ENCODE data around the gene CDV3. TPM values are rescaled to one million over a fixed set of nuclear protein-coding genes. Genes with fewer than 3 reads are reported as not detected.

The CDV3 gene
- total RNA-seq, 6 experiments from 2014 or later: 61.3 to 104 (median 81.3) TPM

- H3K4me1 ChIP-seq: peaks cover 0 to 8% (median 2%) of the 10 kb centered on the region in 4 donors
- DNase-seq (no peak), ATAC-seq (no peak)
- H3K27ac ChIP-seq: no peak overlapping the region
- H3K9me3 ChIP-seq: no peaks in the 10 kb centered on the region
- intact Hi-C loops (cut with DNase I): no loop called here
- WGBS (ENCODE audit: insufficient coverage, low coverage, low lambda C conversion rate, missing lambda C conversion rate): 87% methylated on average over 2 of the region's 2 CpGs
- H3K4me3 ChIP-seq: no peak overlapping the region
- peaks cover 0 to 10% (median 0%) of the 10 kb centered on the region in 4 donors for H3K36me3 ChIP-seq
- TF ChIP-seq POLR2A (IDR thresholded peaks at IDR 0.05) (no peak), CTCF (IDR thresholded peaks at IDR 0.05) (no peak)
- H3K27me3 ChIP-seq: no peaks in the 10 kb centered on the region
Observed at GRCh38 chr3:133593243-133593642, 19.8 kb downstream of the CDV3 start.

GRCh38 chr3:133595341-133595740 lies 21.9 kb downstream of the CDV3 start:
- Histone ChIP-seq H3K4me3 (no peak overlapping the region), H3K27me3 (no peaks in the 10 kb centered on the region), H3K4me1 (no peaks in the 10 kb centered on the region), H3K9me3 (no peaks in the 10 kb centered on the region), H3K36me3 (no peaks in the 10 kb centered on the region), H3K27ac (no peak overlapping the region)
- intact Hi-C loops (cut with DNase I): no loop called here
- no peak for ATAC-seq
- TF ChIP-seq CTCF (IDR thresholded peaks at IDR 0.05) (no peak), POLR2A (IDR thresholded peaks at IDR 0.05) (no peak)
- DNase-seq: no peak
- WGBS (ENCODE audit: insufficient coverage, low coverage, low lambda C conversion rate, missing lambda C conversion rate): 86% methylated on average over 1 of the region's 1 CpG

- no peaks in the 10 kb centered on the region for H3K4me1 ChIP-seq
- TF ChIP-seq CTCF (IDR thresholded peaks at IDR 0.05) (no peak), POLR2A (IDR thresholded peaks at IDR 0.05) (no peak)
- intact Hi-C loops (cut with DNase I): no loop called here
- H3K27me3 ChIP-seq: no peaks in the 10 kb centered on the region
- H3K27ac ChIP-seq: no peak overlapping the region
- ATAC-seq (no peak), DNase-seq (no peak)
- H3K36me3 ChIP-seq: no peaks in the 10 kb centered on the region
- H3K9me3 ChIP-seq: no peaks in the 10 kb centered on the region
- 98% methylated on average over 3 of the region's 3 CpGs for WGBS (ENCODE audit: insufficient coverage, low coverage, low lambda C conversion rate, missing lambda C conversion rate)
- H3K4me3 ChIP-seq: no peak overlapping the region
Observed at GRCh38 chr3:133598405-133598804, 24.9 kb downstream of the CDV3 start.

- H3K9me3 ChIP-seq: no peaks in the 10 kb centered on the region
- H3K27ac ChIP-seq: no peak overlapping the region
- 87% methylated on average over 2 of the region's 2 CpGs for WGBS (ENCODE audit: insufficient coverage, low coverage, low lambda C conversion rate, missing lambda C conversion rate)
- DNase-seq: no peak
- intact Hi-C loops (cut with DNase I): no loop called here
- H3K4me1 ChIP-seq: no peaks in the 10 kb centered on the region
- H3K36me3 ChIP-seq: no peaks in the 10 kb centered on the region
- ATAC-seq: no peak
- no peak overlapping the region for H3K4me3 ChIP-seq
- no peak for TF ChIP-seq POLR2A (IDR thresholded peaks at IDR 0.05)
- TF ChIP-seq CTCF (IDR thresholded peaks at IDR 0.05): no peak
- no peaks in the 10 kb centered on the region for H3K27me3 ChIP-seq
Observed at GRCh38 chr3:133599280-133599679, 25.8 kb downstream of the CDV3 start.

- Histone ChIP-seq H3K4me3 (no peak overlapping the region), H3K27ac (no peak overlapping the region), H3K9me3 (no peaks in the 10 kb centered on the region), H3K4me1 (no peaks in the 10 kb centered on the region), H3K36me3 (no peaks in the 10 kb centered on the region), H3K27me3 (no peaks in the 10 kb centered on the region)
- DNase-seq (no peak), ATAC-seq (no peak)
- intact Hi-C loops (cut with DNase I): no loop called here
- TF ChIP-seq POLR2A (IDR thresholded peaks at IDR 0.05) (no peak), CTCF (IDR thresholded peaks at IDR 0.05) (no peak)
- WGBS (ENCODE audit: insufficient coverage, low coverage, low lambda C conversion rate, missing lambda C conversion rate): 71% methylated on average over 1 of the region's 1 CpG
Observed at GRCh38 chr3:133600572-133601081, 27.1 kb downstream of the CDV3 start.
